SK-N-SH treated with all-trans-retinoic acid at 6 μM for 48 hours (cell line): ENCODE measurements around the gene WDR49.

ENCODE experiments used
- ARNTL ChIP-seq: fragments of 450-650 bp; formaldehyde crosslinking; IDR thresholded peaks from 2 replicates; pipeline ENCODE4 v1.5.0; 2020; ENCODE audit warnings: low read depth, mild to moderate bottlenecking, moderate library complexity, borderline replicate concordance
- CSRNP3 ChIP-seq: fragments of 250-450 bp; sonication (Bioruptor Pico); IDR thresholded peaks from 2 replicates; pipeline ENCODE4 v1.5.1; 2021; ENCODE audit warnings: mild to moderate bottlenecking, moderate library complexity
- ISL1 ChIP-seq: fragments of 250-450 bp; sonication (Bioruptor Pico); IDR thresholded peaks from 2 replicates; pipeline ENCODE4 v2.1.2; 2022; ENCODE audit warnings: mild to moderate bottlenecking, moderate library complexity
- PPARA ChIP-seq: fragments of 250-450 bp; sonication (Bioruptor Pico); IDR thresholded peaks from 2 replicates; pipeline ENCODE4 v1.5.0; 2020; ENCODE audit warnings: mild to moderate bottlenecking, borderline replicate concordance
- SNAI2 ChIP-seq: fragments of 250-450 bp; sonication (Bioruptor Pico); IDR thresholded peaks from 2 replicates; pipeline ENCODE4 v1.5.0; 2020; ENCODE audit warnings: mild to moderate bottlenecking, moderate library complexity
- TOX ChIP-seq: fragments of 250-450 bp; sonication (Bioruptor Pico); IDR thresholded peaks from 2 replicates; pipeline ENCODE4 v1.8.0; 2021; ENCODE audit warnings: mild to moderate bottlenecking, moderate library complexity, borderline replicate concordance
- ZC3H10 ChIP-seq: fragments of 250-450 bp; sonication (Bioruptor Pico); IDR thresholded peaks from 2 replicates; pipeline ENCODE4 v1.5.1; 2021; ENCODE audit warnings: mild to moderate bottlenecking, moderate library complexity
- ZFP3 ChIP-seq: fragments of 250-450 bp; sonication (Bioruptor Pico); IDR thresholded peaks from 2 replicates; pipeline ENCODE4 v1.5.0; 2020; ENCODE audit warnings: mild to moderate bottlenecking, moderate library complexity
- ZFP30 ChIP-seq: fragments of 450-650 bp; formaldehyde crosslinking; IDR thresholded peaks from 2 replicates; pipeline ENCODE4 v1.5.0; 2022; ENCODE audit warnings: mild to moderate bottlenecking, moderate library complexity
- TF ChIP-seq, protein P1 (sequence below): fragments of 250-450 bp; sonication (Bioruptor Pico); IDR thresholded peaks from 2 replicates; pipeline ENCODE4 v1.8.0; 2021; ENCODE audit warnings: low read depth, mild to moderate bottlenecking, moderate library complexity, borderline replicate concordance
- TF ChIP-seq, protein P2 (sequence below): fragments of 250-450 bp; sonication (Bioruptor Pico); IDR thresholded peaks from 2 replicates; pipeline ENCODE4 v1.5.1; 2020; ENCODE audit warnings: low read depth, mild to moderate bottlenecking, moderate library complexity
- TF ChIP-seq, protein P3 (sequence below): fragments of 250-450 bp; sonication (Bioruptor Pico); IDR thresholded peaks from 2 replicates; pipeline ENCODE4 v1.5.0; 2020; ENCODE audit warnings: mild to moderate bottlenecking, moderate library complexity

DNA sequence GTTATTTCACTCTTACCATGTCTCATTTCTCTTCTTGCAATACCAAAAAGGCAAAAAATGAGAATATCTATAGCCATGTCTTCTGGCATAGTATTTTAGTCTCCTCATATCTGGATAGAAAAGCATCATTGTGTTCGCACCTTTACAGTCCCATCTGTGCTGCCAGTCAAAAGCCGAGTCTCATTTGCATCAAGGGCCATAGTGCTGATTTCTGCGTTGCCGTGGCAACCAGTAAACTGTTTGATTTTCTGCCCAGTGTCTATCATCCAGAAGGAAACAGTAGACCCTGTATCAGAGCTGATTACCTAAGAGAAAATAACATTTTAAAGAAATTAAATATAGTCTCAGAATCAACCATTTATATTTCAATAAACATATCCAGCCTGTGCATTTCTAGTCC, 93.8 kb downstream of the WDR49 start:
- TF ChIP-seq, protein P1, sequence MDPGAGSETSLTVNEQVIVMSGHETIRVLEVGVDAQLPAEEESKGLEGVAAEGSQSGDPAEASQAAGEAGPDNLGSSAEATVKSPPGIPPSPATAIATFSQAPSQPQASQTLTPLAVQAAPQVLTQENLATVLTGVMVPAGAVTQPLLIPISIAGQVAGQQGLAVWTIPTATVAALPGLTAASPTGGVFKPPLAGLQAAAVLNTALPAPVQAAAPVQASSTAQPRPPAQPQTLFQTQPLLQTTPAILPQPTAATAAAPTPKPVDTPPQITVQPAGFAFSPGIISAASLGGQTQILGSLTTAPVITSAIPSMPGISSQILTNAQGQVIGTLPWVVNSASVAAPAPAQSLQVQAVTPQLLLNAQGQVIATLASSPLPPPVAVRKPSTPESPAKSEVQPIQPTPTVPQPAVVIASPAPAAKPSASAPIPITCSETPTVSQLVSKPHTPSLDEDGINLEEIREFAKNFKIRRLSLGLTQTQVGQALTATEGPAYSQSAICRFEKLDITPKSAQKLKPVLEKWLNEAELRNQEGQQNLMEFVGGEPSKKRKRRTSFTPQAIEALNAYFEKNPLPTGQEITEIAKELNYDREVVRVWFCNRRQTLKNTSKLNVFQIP (CRISPR knock-in tag) = no peak
- no peak for TF ChIP-seq CSRNP3 (CRISPR knock-in tag)
- no peak for TF ChIP-seq PPARA (CRISPR knock-in tag)
- TF ChIP-seq, protein P2, sequence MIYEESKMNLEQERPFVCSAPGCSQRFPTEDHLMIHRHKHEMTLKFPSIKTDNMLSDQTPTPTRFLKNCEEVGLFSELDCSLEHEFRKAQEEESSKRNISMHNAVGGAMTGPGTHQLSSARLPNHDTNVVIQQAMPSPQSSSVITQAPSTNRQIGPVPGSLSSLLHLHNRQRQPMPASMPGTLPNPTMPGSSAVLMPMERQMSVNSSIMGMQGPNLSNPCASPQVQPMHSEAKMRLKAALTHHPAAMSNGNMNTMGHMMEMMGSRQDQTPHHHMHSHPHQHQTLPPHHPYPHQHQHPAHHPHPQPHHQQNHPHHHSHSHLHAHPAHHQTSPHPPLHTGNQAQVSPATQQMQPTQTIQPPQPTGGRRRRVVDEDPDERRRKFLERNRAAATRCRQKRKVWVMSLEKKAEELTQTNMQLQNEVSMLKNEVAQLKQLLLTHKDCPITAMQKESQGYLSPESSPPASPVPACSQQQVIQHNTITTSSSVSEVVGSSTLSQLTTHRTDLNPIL = no peak
- no peak for TF ChIP-seq ZFP3 (CRISPR knock-in tag)
- no peak for TF ChIP-seq ISL1 (CRISPR knock-in tag)
- no peak for TF ChIP-seq SNAI2 (CRISPR knock-in tag)
- TF ChIP-seq ZC3H10 = no peak
- TF ChIP-seq ARNTL (CRISPR knock-in tag) = no peak
- TF ChIP-seq, protein P3, sequence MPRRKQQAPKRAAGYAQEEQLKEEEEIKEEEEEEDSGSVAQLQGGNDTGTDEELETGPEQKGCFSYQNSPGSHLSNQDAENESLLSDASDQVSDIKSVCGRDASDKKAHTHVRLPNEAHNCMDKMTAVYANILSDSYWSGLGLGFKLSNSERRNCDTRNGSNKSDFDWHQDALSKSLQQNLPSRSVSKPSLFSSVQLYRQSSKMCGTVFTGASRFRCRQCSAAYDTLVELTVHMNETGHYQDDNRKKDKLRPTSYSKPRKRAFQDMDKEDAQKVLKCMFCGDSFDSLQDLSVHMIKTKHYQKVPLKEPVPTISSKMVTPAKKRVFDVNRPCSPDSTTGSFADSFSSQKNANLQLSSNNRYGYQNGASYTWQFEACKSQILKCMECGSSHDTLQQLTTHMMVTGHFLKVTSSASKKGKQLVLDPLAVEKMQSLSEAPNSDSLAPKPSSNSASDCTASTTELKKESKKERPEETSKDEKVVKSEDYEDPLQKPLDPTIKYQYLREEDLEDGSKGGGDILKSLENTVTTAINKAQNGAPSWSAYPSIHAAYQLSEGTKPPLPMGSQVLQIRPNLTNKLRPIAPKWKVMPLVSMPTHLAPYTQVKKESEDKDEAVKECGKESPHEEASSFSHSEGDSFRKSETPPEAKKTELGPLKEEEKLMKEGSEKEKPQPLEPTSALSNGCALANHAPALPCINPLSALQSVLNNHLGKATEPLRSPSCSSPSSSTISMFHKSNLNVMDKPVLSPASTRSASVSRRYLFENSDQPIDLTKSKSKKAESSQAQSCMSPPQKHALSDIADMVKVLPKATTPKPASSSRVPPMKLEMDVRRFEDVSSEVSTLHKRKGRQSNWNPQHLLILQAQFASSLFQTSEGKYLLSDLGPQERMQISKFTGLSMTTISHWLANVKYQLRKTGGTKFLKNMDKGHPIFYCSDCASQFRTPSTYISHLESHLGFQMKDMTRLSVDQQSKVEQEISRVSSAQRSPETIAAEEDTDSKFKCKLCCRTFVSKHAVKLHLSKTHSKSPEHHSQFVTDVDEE (CRISPR knock-in tag) = no peak
- TF ChIP-seq TOX (CRISPR knock-in tag) = no peak
- TF ChIP-seq ZFP30 (CRISPR knock-in tag) = no peak
